HCT116 (cell line): ENCODE data around the gene CPA4. TPM values are rescaled to one million over a fixed set of nuclear protein-coding genes. Genes with fewer than 3 reads are reported as not detected.

Experiments used
- ATAC-seq: fragments of 200-7000 bp; cut with Tn5 transposase; 2 replicates; pipeline ENCODE4 v1.9.1; 2020; ENCODE audit warnings: mild to moderate bottlenecking, moderate library complexity
- BruUV-seq: library from RNA; stranded (reverse); fragments of 400-500 nt; replicated peaks from 2 replicates; lab custom pipeline; 2021; lab: Mats Ljungman, UMichigan
- CTCF ChIA-PET: fragments of 300-600 bp; sonication (Branson Sonifier 250); formaldehyde crosslinking; loops from one replicate; lab custom pipeline; 2021; ENCODE audit warnings: antibody characterized with exemption; lab: Charles Lee
- POLR2A ChIA-PET: fragments of 300-600, 350-600 bp; sonication (Branson Sonifier 250); formaldehyde crosslinking; loops from one replicate; lab custom pipeline; 2021; ENCODE audit warnings: antibody characterized with exemption; lab: Charles Lee
- RAD21 ChIA-PET, 2 experiments: fragments of 300-600 bp; sonication (Branson Sonifier 250); formaldehyde crosslinking; loops; one replicate each; lab custom pipeline; 2023; ENCODE audit warnings: low total read pairs in 2 of 2; ENCODE audit not compliant: uncharacterized antibody in 2 of 2, unreplicated experiment in 2 of 2, low non-redundant PET in 1 of 2; lab: Charles Lee
- DNase-seq: peaks from one replicate; pipeline ENCODE4 v3.0.0-alpha.2; 2010; ENCODE audit warnings: low read depth, low spot score
- H2AFZ ChIP-seq: fragments of 200-600 bp; shearing (Covaris generic), sonication (generic); 2 replicates; pipeline ENCODE4 v1.6.1; 2017; ENCODE audit warnings: low read depth, mixed run types, mixed read lengths, antibody characterized with exemption, low read length; ENCODE audit not compliant: poor library complexity, severe bottlenecking
- H3K27ac ChIP-seq: 2 replicates; pipeline ENCODE4 v1.5.1; 2012; ENCODE audit warnings: low read depth, low read length
- H3K27me3 ChIP-seq: fragments of 200-600 bp; sonication (generic); 2 replicates; pipeline ENCODE4 v1.6.1; 2016; ENCODE audit warnings: mixed run types, low read length, mixed read lengths; ENCODE audit not compliant: insufficient read depth
- H3K36me3 ChIP-seq, 2 experiments: fragments of 200-500 bp in 1 of 2; fragments of 200-600 bp in 1 of 2; sonication (Bioruptor generic) in 1 of 2; sonication (generic) in 1 of 2; 2 replicates each; pipeline versions ENCODE4 v1.5.1 to v1.6.1; 2014 to 2016; ENCODE audit warnings: low read length in 2 of 2, inconsistent platforms in 1 of 2, mixed read lengths in 1 of 2, mixed run types in 1 of 2; ENCODE audit not compliant: insufficient read depth in 2 of 2, control insufficient read depth in 1 of 2
- H3K4me1 ChIP-seq, 2 experiments: fragments of 200-600 bp in 1 of 2; sonication (generic) in 1 of 2; 2 replicates each; pipeline versions ENCODE4 v1.5.1 to v1.6.1; 2012 to 2017; ENCODE audit warnings: low read length in 2 of 2, inconsistent platforms in 1 of 2, mild to moderate bottlenecking in 1 of 2, mixed read lengths in 1 of 2, mixed run types in 1 of 2, moderate library complexity in 1 of 2; ENCODE audit not compliant: insufficient read depth in 2 of 2, control insufficient read depth in 1 of 2
- H3K4me2 ChIP-seq: fragments of 200-600 bp; sonication (generic); 2 replicates; pipeline ENCODE4 v1.6.1; 2017; ENCODE audit warnings: mixed run types, low read length, mixed read lengths
- H3K4me3 ChIP-seq, 2 experiments: fragments of 200-600 bp in 1 of 2; sonication (generic) in 1 of 2; replicated peaks in 1 of 2; 2 replicates each; pipeline ENCODE4 v1.5.1; 2011 to 2016; ENCODE audit warnings: low read length in 2 of 2, control low read depth in 1 of 2, low read depth in 1 of 2, mild to moderate bottlenecking in 1 of 2, mixed read lengths in 1 of 2, mixed run types in 1 of 2
- H3K79me2 ChIP-seq: fragments of 200-600 bp; sonication (generic); 2 replicates; pipeline ENCODE4 v1.6.1; 2017; ENCODE audit warnings: mild to moderate bottlenecking, mixed run types, low read length, moderate library complexity, mixed read lengths; ENCODE audit not compliant: insufficient read depth
- H3K9ac ChIP-seq: fragments of 200-600 bp; sonication (generic); 2 replicates; pipeline ENCODE4 v1.6.1; 2016; ENCODE audit warnings: low read length, mixed read lengths
- H3K9me2 ChIP-seq: fragments of 200-600 bp; sonication (generic), shearing (Covaris generic); 2 replicates; pipeline ENCODE4 v1.6.1; 2017; ENCODE audit warnings: mixed run types, mild to moderate bottlenecking, moderate library complexity; ENCODE audit not compliant: insufficient read depth
- H3K9me3 ChIP-seq, 2 experiments: fragments of 200-500 bp in 1 of 2; fragments of 200-600 bp in 1 of 2; sonication (Bioruptor generic) in 1 of 2; sonication (generic) in 1 of 2; 2 replicates each; pipeline ENCODE4 v1.6.1; 2014 to 2017; ENCODE audit warnings: low read length in 2 of 2, mixed read lengths in 2 of 2, inconsistent platforms in 1 of 2, low read depth in 1 of 2, mild to moderate bottlenecking in 1 of 2, mixed run types in 1 of 2, moderate library complexity in 1 of 2; ENCODE audit not compliant: control insufficient read depth in 1 of 2, insufficient read depth in 1 of 2
- H4K20me1 ChIP-seq: fragments of 200-600 bp; sonication (generic), shearing (Covaris generic); 2 replicates; pipeline ENCODE4 v1.6.1; 2017; ENCODE audit warnings: mixed run types, mild to moderate bottlenecking, moderate library complexity; ENCODE audit not compliant: insufficient read depth
- CEBPB ChIP-seq: IDR thresholded peaks from 2 replicates; pipeline ENCODE4 v1.6.1; 2012; ENCODE audit warnings: low read depth
- EGR1 ChIP-seq: IDR thresholded peaks from 2 replicates; pipeline ENCODE4 v1.6.1; 2012; ENCODE audit warnings: low read depth
- EZH2 ChIP-seq: fragments of 200-600 bp; sonication (generic); IDR thresholded peaks from 2 replicates; pipeline ENCODE4 v1.6.1; 2017; ENCODE audit warnings: antibody characterized with exemption, mixed run types
- FOSL1 ChIP-seq: IDR thresholded peaks from 2 replicates; pipeline ENCODE4 v1.6.1; 2012; ENCODE audit warnings: low read depth
- POLR2A ChIP-seq: IDR thresholded peaks from 2 replicates; pipeline ENCODE4 v1.7.0; 2011; ENCODE audit warnings: borderline replicate concordance; ENCODE audit not compliant: insufficient read depth, insufficient read length; ENCODE audit errors: extremely low read depth
- POLR2AphosphoS5 ChIP-seq: IDR thresholded peaks from 2 replicates; pipeline ENCODE4 v1.6.1; 2011; ENCODE audit warnings: mild to moderate bottlenecking, low read depth, low read length, moderate library complexity
- SP1 ChIP-seq: IDR thresholded peaks from 2 replicates; pipeline ENCODE4 v1.6.1; 2012; ENCODE audit warnings: low read depth
- TCF7L2 ChIP-seq: IDR thresholded peaks from 2 replicates; pipeline ENCODE4 v1.7.0; 2011; ENCODE audit warnings: borderline replicate concordance, inconsistent platforms; ENCODE audit not compliant: insufficient read depth, insufficient read length; ENCODE audit errors: extremely low read depth
- ZFX ChIP-seq: fragments of 450-650 bp; IDR thresholded peaks from 2 replicates; pipeline ENCODE4 v1.6.1; 2017
- intact Hi-C: fragments of 100-400 bp; cut with micrococcal nuclease; formaldehyde crosslinking; loops from 2 replicates; pipeline ENCODE4 v1.10.0; 2022
- total RNA-seq: library from RNA; stranded (reverse); gene quantifications from one replicate; pipeline ENCODE4 v1.2.1, GENCODE V29; 2021; ENCODE audit not compliant: unreplicated experiment
- TF ChIP-seq, protein P1 (sequence below): IDR thresholded peaks from 2 replicates; pipeline ENCODE4 v1.6.1; 2011; ENCODE audit warnings: mild to moderate bottlenecking, low read length, moderate library complexity; ENCODE audit not compliant: insufficient replicate concordance; ENCODE audit errors: extremely low read depth
- TF ChIP-seq, protein P2 (sequence below): IDR thresholded peaks from 2 replicates; pipeline ENCODE4 v1.6.1; 2012
- TF ChIP-seq, protein P3 (sequence below): IDR thresholded peaks from 2 replicates; pipeline ENCODE4 v1.6.1; 2012; ENCODE audit warnings: low read depth

Gene CPA4
- total RNA-seq, 1 experiment from 2014 or later = 38.7 TPM

DNA sequence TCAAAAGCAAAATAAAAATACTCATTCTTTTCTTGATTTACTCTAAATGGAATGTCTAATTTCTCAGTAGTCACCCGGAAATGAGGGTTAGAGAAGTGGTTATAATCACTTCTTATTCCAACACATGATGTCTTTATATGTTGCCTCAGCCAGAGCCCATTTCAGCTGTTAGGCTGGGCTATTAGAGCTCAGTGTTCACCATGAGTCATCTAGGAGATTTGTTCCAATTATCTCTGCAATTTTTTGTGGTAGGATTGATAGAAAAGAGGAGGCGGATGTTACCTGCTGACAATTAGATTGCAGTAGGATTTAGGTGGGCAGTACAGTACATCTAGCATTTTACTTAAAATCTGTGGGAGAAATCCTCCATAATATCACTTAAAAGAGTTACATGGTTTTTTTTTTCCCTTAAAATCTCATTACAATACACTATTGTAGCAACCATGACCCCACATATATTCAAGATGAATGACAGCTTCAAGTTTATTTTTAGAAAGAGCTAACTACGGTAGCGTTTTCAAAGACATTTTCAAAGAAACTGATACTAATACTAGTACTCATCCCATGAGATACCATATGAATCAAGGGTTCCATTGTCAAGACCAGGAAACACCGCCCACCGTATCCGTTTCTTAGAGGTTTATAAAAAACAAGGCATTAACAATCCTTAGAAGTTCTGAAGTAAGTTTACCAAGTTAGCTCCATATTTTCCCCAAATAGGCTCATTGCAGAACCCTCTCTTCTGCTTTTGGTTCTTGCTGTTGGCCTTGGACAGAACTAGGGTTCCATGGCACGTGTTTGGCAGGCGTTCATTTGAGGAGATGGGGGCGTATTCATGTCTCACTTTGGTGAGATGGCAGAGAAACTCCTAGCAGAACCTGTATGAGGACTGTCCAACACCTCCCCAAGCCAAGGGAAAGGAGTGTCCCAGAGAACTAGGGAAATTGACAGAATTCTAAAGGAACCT, 15.9 kb upstream of the CPA4 start:
- Histone ChIP-seq H3K27ac (no peak overlapping the region), H3K27me3 (no peaks in the 10 kb centered on the region), H3K4me2 (no peak overlapping the region), H3K36me3 (no peaks in the 10 kb centered on the region), H3K9ac (no peak overlapping the region), H3K79me2 (no peaks in the 10 kb centered on the region), H4K20me1 (no peaks in the 10 kb centered on the region), H3K9me2 (no peaks in the 10 kb centered on the region), H2AFZ (peak overlapping the region; percentile 95), H3K4me3 (no peak overlapping the region), H3K9me3 (no peaks in the 10 kb centered on the region), H3K4me1 (peaks cover 0 to 11% of the 10 kb centered on the region in 2 experiments; a peak in 1 of 4 replicates)
- BruUV-seq = no TSS peak
- ChIA-PET RAD21 (no interaction called here), CTCF (interaction anchor here (0.7 to 1.4 kb wide), 2 partner anchors 8 to 10 kb away, joined by 3 to 7 read pairs; no protein-coding TSS in a partner anchor), POLR2A (no interaction called here)
- ATAC-seq (no peak), DNase-seq (no peak)
- TF ChIP-seq, protein P1, sequence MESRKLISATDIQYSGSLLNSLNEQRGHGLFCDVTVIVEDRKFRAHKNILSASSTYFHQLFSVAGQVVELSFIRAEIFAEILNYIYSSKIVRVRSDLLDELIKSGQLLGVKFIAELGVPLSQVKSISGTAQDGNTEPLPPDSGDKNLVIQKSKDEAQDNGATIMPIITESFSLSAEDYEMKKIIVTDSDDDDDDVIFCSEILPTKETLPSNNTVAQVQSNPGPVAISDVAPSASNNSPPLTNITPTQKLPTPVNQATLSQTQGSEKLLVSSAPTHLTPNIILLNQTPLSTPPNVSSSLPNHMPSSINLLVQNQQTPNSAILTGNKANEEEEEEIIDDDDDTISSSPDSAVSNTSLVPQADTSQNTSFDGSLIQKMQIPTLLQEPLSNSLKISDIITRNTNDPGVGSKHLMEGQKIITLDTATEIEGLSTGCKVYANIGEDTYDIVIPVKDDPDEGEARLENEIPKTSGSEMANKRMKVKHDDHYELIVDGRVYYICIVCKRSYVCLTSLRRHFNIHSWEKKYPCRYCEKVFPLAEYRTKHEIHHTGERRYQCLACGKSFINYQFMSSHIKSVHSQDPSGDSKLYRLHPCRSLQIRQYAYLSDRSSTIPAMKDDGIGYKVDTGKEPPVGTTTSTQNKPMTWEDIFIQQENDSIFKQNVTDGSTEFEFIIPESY = no peak
- TF ChIP-seq EGR1 = no peak
- no peak for TF ChIP-seq ZFX
- TF ChIP-seq, protein P2, sequence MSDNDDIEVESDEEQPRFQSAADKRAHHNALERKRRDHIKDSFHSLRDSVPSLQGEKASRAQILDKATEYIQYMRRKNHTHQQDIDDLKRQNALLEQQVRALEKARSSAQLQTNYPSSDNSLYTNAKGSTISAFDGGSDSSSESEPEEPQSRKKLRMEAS = no peak
- TF ChIP-seq CEBPB = no peak
- TF ChIP-seq POLR2AphosphoS5 = no peak
- TF ChIP-seq, protein P3, sequence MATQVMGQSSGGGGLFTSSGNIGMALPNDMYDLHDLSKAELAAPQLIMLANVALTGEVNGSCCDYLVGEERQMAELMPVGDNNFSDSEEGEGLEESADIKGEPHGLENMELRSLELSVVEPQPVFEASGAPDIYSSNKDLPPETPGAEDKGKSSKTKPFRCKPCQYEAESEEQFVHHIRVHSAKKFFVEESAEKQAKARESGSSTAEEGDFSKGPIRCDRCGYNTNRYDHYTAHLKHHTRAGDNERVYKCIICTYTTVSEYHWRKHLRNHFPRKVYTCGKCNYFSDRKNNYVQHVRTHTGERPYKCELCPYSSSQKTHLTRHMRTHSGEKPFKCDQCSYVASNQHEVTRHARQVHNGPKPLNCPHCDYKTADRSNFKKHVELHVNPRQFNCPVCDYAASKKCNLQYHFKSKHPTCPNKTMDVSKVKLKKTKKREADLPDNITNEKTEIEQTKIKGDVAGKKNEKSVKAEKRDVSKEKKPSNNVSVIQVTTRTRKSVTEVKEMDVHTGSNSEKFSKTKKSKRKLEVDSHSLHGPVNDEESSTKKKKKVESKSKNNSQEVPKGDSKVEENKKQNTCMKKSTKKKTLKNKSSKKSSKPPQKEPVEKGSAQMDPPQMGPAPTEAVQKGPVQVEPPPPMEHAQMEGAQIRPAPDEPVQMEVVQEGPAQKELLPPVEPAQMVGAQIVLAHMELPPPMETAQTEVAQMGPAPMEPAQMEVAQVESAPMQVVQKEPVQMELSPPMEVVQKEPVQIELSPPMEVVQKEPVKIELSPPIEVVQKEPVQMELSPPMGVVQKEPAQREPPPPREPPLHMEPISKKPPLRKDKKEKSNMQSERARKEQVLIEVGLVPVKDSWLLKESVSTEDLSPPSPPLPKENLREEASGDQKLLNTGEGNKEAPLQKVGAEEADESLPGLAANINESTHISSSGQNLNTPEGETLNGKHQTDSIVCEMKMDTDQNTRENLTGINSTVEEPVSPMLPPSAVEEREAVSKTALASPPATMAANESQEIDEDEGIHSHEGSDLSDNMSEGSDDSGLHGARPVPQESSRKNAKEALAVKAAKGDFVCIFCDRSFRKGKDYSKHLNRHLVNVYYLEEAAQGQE = no peak
- no peak for TF ChIP-seq POLR2A
- no peak for TF ChIP-seq EZH2
- no peak for TF ChIP-seq FOSL1
- TF ChIP-seq SP1 = no peak
- TF ChIP-seq TCF7L2 = no peak
- intact Hi-C loops = loop anchor here (10.0 kb wide), 1 partner anchor 208 kb away; no protein-coding TSS in a partner anchor
